ENCODE data around the gene MN1. TPM values are rescaled to one million over a fixed set of nuclear protein-coding genes. Genes with fewer than 3 reads are reported as not detected.

MN1 gene
- total RNA-seq, 2 donors from 2014 or later = 0.92 to 2.3 TPM

DNA sequence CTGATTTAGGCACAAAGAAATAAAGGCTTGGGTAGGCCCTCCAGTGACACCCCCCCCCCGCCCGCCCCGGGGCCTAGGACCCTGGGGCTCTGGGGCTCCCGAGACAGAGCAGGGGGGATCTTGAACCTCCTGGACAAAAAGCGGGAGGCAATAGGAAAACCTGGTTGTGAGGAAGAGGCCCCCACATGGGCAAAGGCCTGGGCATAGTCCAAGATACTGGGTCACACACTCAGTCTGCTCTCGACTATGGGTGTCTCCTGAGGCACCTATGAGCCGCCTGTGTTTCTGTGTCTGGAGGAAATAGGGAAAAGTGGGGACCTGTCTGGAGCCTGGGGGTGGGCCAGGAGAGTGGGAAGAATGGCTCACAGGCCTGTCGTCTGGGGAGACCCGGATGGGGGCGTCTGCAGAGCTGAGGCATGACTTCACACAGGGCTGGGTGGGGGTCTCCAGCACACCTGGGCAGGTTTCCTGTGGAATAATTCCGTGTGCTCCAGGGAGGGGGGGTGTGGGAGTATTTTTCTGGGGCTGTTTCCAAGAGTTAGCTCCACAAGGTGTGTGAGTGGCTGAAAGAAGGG is 2.4 kb upstream of the MN1 start:
- intact Hi-C loops (cut with DNase I, micrococcal nuclease) = no loop called here
- no peak for ATAC-seq

DNA sequence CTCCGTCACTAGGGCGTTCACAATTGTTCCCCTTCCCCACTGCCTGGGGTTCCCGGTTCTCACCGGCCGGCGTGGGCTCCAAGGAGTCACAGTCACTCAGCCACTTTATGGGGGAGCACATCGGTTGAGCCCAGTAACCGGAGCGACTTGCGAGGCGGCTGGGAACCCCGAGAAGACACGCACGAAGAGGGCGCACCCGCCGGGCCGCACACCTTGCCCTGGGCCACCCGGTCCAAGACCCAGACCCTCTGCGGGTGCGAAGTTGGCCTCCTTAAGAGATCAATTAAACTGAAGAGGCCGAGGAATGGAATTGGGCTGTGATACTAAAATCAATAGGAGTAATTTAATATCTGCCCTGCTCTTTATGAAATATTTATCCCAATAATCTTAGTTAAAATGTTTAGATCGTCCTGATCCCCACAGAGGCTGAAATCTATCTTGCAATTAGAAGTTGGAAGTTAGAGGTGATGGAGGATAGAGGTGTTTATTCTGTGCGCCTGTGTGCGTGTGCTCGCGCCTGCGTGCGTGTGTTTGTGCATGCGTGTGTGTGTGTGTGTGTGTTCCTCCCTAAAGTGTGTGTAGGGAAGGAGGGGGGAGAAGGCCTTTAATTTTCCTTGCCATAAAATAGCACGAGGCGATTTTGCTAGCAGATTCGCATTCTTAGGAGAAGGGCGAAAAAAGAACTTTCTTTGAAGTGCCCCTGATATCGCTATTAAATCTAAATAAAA is 954 bp upstream of the MN1 start:
- intact Hi-C loops (cut with DNase I, micrococcal nuclease) = no loop called here
- ATAC-seq = no peak
- no peak for DNase-seq

More for the DNA sequence above, 2.4 kb upstream of the MN1 start:
- no peak for DNase-seq

DNA sequence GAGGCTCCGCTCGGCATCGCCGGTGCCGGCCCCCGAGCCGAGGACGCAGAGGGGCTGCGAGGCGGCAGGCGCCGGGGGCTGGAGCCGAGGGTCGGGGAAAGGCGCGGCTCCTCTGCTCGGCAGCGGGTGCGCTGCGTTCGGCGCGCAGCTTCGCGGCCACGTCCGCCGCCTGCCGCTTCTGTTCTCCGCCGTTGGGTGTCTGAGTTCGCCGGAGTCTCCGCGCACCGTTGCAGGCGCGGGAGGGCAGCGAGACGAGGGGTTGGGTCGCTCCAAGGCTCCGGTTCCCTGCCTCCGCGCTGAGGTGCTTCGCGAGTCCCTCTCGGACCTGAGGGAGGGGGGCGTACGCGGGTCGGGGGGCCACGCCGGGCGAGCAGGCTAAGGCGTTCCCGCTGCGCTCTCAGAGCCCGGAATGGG is 347 bp downstream of the MN1 start:
- intact Hi-C loops (cut with DNase I, micrococcal nuclease) = no loop called here
- peak; percentile 47 for ATAC-seq
- no peak for DNase-seq

DNA sequence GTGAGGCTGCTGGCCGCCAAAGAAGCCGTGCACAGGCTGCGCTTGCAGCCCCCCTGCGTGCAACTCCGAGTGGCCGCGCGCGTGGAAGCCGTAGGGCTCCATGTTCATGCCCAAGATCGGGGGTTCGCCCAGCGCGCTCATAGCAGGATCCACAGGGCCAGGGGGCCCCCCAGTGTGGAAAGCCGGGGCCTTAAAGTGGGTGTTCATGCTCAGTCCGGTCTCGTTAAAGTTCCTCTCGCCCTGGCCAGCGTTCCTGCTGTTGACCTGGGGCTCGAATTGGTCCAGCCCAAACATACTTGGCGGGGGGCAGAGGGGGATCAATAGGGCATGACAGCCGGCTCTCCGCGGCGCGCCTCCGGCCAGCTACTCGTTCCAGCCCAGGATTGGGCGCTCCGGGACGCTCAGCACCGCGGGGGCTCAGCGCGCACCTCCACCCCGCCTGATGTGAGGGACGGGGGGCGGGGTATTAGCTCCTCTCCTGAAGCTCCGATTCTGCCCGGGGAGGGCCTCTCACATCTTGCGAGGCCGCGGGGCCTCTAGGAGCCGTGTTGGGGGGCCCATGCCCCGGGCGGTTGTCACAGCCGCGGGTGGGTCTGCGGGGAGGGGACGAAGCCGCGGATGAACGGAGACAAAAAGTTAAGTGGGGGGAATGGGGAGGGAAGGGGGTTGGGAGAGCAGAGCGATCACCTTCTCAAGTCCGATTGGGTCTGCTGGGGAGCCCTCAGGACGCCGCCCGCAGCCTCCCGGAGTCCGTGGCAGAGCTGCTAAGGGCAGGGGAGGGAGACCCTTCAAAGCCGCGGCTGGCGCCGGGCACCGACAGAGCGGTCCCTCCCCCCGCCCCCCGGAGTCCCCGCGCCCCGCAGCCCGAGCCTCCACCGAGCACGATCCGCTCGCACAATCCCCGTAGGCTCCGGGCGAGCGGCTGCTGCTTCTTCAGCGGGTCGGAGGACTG is 1.0 kb downstream of the MN1 start:
- ATAC-seq (peak; percentile 2), DNase-seq (no peak)
- intact Hi-C loops (cut with DNase I, micrococcal nuclease) = no loop called here

DNA sequence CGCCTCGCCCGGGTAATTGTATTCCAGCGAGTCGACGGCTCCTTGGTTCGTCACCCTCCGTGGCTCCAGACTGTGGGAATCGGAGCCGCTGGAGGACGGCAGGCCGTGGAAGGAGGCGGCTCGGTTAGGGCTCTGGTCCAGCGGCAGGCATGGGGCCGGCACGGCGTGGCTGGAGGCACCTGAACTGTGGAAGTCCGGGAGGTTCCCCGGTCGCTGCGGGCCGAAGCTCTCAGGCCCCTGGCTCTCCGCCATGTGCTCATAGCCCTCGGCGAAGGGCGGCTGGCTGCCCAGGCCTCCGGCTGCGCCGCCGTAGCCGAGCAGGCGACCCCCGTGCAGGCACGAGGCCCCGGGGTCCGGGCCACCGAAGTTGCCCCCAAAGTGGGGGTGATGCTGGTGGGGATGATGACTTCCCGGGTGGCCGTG is 1.7 kb downstream of the MN1 start:
- ATAC-seq (no peak), DNase-seq (no peak)
- intact Hi-C loops (cut with DNase I, micrococcal nuclease) = no loop called here

DNA sequence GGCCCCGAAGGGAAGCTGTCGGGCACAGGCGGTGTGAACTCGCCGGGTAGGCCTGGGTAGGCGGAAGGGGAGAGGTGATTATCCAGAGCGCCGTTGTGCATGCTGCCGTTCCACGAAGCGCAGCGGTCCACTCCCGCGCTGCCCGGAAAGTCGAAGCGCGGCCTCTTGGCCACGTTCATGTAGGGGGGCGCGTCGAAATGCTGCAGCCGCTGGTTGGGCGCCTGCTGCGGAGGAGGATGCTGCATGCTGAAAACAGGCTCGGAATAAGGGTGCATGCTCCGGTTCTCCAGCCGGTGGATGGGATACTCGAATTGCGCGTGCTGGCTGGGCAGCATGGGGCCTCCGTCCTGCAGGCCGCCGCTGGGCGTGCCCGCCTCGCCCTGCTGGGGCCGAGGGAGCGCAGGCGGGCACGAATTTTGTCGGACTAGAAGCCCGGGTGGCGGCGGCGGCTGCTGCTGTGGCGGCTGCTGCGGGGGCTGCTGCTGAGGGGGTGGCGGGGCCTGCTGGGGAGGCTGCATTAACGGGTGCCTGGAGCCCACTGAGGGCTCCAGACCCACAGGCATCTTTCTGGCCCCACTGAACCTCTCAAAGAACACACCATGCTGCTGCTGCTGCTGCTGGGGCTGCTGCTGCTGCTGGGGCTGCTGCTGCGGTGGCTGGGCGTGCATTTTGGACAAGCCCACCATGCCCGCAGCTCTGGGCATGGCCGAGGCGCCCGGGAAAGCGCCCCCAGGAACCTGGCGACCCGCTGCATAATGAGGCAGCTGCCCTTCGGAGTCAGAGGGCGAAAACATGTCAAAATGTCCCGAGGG is 2.3 kb downstream of the MN1 start:
- DNase-seq (no peak), ATAC-seq (no peak)
- intact Hi-C loops (cut with DNase I, micrococcal nuclease) = no loop called here

DNA sequence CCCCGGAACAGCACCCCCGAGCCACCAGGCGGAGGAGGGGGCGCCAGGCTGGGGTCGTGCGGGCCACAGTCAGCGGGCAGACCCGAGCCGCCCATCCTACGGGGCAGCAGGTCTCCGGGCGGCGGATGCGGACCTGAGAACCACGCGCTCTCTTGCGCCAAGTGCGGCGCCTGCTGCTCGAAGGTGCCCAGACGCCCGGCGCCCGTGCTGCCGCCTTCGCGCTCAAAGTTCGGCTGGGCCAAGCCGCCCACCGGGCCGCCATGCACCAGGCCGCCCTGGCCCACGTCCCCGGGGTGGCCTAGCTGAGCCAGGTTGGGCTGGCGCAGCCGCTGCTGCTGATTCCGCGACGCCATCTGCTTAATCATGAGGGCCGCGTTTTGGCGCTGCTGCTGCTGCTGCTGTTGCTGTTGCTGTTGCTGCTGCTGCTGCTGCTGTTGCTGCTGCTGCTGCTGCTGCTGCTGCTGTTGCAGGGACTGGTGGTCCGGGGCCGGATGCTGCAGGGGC is 3.0 kb downstream of the MN1 start:
- intact Hi-C loops (cut with DNase I, micrococcal nuclease) = no loop called here

DNA sequence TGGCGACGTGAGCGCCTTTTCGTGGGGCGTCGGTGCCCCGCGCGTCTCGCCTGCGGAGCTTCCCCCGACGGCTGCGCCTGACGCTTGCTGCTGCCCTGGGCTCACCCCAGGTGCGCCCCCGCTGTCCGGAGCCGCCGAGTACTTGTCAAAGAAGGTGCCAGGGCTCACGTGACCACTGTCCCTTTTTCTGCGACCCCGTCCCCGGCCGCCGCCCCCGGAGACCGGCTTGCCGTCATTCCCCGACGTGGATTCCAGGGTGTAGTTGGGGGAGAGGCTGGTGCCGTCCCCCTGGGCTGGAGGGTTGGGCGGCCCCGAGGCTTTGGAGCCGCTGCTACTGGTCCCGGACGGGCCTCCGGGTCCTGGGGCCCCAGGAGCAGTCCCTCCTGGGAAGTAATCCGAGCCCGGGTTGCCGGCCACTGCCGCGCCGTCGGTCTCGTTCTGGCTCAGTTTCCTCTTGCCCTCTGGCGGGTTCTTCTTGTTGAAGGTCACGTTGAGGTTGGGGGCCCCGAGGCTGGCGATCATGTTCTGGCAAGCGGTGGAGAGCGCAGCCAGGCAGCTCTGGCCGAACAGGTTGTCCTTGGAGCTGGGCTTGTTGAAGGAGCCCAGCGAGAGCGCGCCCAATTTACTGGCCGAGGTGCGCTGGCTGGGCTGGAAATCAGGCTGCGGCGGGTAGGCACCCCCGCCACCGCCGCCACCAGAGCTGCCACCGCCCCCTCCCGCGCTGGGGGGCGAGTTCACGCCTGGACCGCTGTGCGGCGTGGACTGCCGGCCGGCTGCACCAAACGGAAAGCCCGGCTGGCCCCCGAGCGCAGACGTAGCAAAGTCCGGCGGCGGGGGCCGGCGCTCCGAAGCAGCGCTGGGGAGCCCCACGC is 3.8 kb downstream of the MN1 start:
- ATAC-seq = no peak
- DNase-seq = no peak
- intact Hi-C loops (cut with DNase I, micrococcal nuclease) = no loop called here

More for the DNA sequence above, 3.0 kb downstream of the MN1 start:
- ATAC-seq (no peak), DNase-seq (no peak)

DNA sequence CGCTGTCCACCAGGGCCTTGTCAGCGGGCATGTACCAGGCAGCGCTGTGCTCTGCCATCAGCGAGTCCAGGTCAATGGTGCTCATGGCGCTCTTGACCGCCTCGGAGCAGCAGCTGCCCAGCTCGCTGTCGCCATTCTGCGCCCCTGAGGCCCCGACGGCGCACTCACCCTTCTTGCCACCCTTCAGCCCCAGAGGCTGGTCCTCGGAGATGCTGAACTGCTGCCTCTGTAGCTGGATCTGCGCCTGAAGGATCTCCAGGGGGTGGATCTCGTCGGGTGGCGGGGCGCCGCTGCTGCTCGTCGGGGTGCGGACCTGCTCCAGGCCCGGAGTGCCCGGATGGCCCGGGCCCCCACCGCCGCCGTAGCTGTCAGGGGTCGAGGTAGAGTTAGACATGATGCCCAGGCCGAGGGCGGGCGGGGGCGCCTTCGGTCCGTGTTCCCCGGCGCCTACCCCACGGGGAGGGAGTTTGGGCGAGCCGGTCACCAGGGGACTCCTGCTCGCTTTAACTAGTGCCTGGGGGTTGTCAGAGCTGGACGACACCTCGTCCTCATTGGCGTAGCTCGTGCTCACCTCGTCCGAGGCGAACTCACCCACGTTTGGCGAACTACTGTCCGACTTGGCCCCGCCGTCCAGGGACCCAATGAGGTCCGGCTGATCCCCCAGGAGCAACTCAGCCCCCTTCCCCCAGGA is 4.6 kb downstream of the MN1 start:
- intact Hi-C loops (cut with DNase I, micrococcal nuclease) = no loop called here
- no peak for ATAC-seq

DNA sequence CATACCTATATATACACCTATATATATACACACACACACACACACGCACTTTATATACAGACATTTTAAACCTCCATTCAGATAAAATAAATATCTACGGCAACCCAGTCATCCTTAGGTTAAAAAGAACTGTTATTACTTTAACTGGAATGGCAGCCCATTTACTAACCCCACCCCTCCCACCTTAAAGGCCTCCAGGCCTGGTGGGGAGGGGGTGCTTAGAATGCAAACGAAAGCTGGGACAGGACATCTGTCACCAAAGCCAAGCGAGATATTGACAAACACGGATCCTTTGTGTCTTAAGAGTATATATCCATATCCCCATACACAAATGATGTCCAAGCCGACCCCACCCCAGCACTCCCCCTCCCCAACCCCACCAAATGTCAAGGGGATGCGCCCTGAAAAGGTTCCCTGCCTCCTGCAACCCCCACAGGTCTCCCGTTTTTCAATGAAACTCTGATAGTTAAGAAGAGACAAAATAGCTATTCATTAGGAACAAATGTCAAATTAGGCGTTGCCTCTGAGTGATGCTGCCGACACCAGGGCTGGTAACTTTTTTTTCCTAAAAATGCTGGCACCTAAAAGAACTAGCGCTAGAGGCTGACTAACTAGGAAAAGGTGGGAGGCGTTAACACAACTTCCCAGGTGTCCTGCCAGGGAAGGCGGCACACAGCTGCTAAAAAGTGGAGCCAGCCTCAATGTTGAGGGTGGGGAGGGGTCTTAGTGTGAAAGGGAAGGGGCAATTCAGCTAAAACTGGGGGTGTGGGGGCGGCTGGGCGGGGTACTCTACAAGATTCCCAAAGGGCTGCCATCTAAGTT is 5.6 kb downstream of the MN1 start:
- DNase-seq (no peak), ATAC-seq (no peak)
- intact Hi-C loops (cut with DNase I, micrococcal nuclease) = no loop called here

More for the DNA sequence above, 4.6 kb downstream of the MN1 start:
- DNase-seq = no peak

DNA sequence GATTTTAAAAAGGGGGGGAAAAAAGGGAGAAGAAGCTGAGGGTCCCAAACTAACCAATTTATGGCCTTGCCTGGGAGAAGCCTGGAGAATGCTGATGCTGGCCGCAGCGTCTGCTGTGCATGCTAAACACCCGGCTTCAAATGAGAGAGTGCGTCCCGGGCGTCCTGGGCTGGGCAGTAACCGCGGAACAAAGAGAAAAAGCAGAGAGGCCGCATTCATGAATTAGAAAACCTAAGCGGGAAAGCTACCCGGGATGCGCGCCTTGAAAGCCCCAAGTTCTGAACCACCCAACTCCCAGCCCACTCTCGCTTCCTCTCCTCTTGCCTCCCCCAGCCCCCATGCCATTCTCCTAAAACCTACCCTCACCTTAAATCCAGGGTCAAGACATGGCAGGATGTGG is 6.5 kb downstream of the MN1 start:
- DNase-seq = no peak
- no peak for ATAC-seq
- intact Hi-C loops (cut with DNase I, micrococcal nuclease) = no loop called here

DNA sequence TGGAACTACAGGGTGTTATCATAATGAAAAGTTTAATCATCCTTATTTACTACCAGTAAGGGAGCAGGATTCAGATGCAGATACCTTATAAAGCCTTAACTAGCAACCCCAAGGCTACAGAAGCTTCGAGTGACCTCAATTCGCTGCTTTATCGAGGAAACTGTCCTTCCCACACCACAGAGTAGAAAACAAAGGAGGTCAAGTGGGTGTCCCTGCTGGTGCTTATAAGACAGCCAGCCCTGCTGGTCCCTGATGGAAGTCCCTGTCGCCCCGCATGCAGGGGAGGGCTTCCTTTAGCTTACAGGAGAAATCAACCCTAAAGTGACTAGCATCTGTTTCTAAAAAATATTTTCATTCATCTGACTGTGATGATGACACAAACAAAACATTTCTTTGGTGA is 7.3 kb downstream of the MN1 start:
- no peak for DNase-seq
- intact Hi-C loops (cut with DNase I, micrococcal nuclease) = no loop called here
- no peak for ATAC-seq

DNA sequence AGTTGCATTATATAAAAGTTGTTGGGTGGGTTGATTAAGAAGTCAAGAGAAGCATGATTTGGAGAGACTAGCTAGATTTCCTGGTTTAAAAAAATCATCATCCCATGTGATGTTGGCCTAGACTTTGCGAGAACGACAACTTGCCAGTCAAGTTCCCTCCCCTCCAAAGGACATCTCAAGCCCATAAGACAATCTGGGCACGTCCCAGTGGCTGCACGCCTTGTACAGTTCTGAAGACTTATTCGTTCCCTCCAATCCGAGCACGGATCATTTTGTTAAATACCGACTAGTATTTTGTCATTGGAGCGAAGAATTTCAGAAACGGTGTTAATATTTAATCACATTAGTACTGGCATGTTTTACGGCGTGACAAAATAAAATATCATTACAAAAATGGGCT is 8.0 kb downstream of the MN1 start:
- no peak for DNase-seq
- no peak for ATAC-seq
- intact Hi-C loops (cut with DNase I, micrococcal nuclease) = no loop called here

DNA sequence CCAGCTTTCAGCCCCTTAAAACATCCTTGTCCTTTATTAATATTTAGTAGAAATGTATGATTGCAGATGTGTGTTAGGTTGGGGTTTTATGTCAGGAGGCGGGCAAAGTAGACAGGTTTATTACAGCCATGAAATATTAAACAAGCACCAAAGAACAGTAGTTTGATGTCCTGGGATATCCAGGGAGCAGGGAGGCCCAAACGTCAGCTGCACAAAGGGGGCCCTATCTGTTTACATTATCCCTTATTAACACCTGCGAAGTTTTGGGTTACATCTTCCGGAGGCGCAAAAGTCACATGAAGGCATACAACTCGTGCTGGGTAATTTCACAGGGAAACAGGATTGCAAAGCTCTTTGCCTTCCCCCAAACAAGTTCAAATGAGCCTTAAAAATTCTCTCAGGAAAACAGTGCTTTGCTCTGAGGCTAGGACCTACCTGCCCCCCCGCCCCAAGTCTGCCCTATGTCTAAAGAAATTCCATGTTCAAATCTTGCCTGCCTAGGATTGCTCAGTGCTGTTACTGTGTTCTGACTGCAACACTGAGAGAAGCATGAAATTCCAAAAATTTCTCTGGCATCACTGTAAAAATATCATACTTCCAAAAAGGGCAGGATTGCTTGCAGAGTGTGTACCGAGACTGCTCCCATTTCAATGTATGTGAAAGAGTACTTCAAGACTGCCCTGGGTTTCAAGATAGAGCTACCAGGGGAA is 8.9 kb downstream of the MN1 start:
- ATAC-seq (no peak), DNase-seq (no peak)
- intact Hi-C loops (cut with DNase I, micrococcal nuclease) = no loop called here

DNA sequence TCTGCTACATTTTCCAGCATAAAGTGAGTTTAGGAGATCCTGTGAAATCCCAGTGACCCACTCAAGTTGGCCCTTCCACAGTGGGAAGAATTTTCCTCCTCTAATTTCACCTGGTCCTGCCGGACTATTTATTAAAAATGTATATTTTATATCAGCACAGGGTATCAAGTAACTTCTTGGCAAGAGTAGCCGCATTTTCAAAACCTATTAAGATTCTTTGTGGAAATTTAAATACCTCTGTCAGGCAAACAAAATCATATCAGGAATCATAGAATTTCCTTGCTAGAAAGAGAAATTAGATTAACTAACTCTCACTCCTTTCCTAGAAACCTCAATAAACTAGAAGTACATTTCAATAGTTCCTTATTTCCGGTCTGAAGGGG is 9.7 kb downstream of the MN1 start:
- ATAC-seq = no peak
- no peak for DNase-seq
- intact Hi-C loops (cut with DNase I, micrococcal nuclease) = no loop called here
